ENCODE results near the gene SPATA6.

- peak; percentile 73 for TF ChIP-seq CTCF (IDR thresholded peaks at IDR 0.05; ENCODE audit: poor library complexity, severe bottlenecking)
- no peak for TF ChIP-seq POLR2AphosphoS5 (IDR thresholded peaks at IDR 0.05)
- TF ChIP-seq MXI1 (conservative IDR thresholded peaks at IDR 0.05; ENCODE audit: poor library complexity, severe bottlenecking) = no peak
Observed at GRCh38 chr1:48498096-48498791, 26.2 kb upstream of the SPATA6 start.

Data from neural cell (in vitro differentiated cells).